HEK293 (cell line): Measurements from ENCODE around the gene RECK.

Experiments used
- CTCF ChIA-PET: fragments of 350-600 bp; formaldehyde crosslinking; extraction: SDS; loops from one replicate; lab custom pipeline; 2021; ENCODE audit warnings: antibody characterized with exemption; lab: Yijun Ruan, JAX
- POLR2A ChIA-PET: fragments of 300-600 bp; formaldehyde crosslinking; extraction: SDS; loops from one replicate; lab custom pipeline; 2020; ENCODE audit warnings: antibody characterized with exemption, inconsistent platforms; lab: Yijun Ruan, JAX
- H3K27ac ChIP-seq: fragments of 200-500 bp; sonication (Bioruptor generic); 2 replicates; pipeline ENCODE4 v1.5.1; 2014; ENCODE audit warnings: low read depth, low read length, control low read depth, inconsistent platforms; ENCODE audit errors: extremely low read depth
- H3K36me3 ChIP-seq, 2 experiments: fragments of 200-500 bp in 1 of 2; sonication (Bioruptor generic) in 1 of 2; 1 replicate in 1 of 2; 2 replicates in 1 of 2; pipeline ENCODE4 v1.5.1; 2014 to 2017; ENCODE audit warnings: inconsistent platforms in 2 of 2, low read length in 2 of 2; ENCODE audit not compliant: control insufficient read depth in 2 of 2, insufficient read depth in 1 of 2
- H3K4me1 ChIP-seq: fragments of 200-500 bp; sonication (Bioruptor generic); 2 replicates; pipeline ENCODE4 v1.5.1; 2014; ENCODE audit warnings: mild to moderate bottlenecking, low read length, inconsistent platforms; ENCODE audit not compliant: control insufficient read depth, insufficient read depth
- H3K4me3 ChIP-seq: 2 replicates; pipeline ENCODE4 v1.5.1; 2011; ENCODE audit warnings: low read depth, mild to moderate bottlenecking, control low read depth, low read length, moderate library complexity
- H3K9me3 ChIP-seq: fragments of 200-500 bp; sonication (Bioruptor generic); 2 replicates; pipeline ENCODE4 v1.5.1; 2014; ENCODE audit warnings: low read depth, low read length, inconsistent platforms; ENCODE audit not compliant: control insufficient read depth, insufficient read depth
- BCL11B ChIP-seq: fragments of 450-650 bp; formaldehyde crosslinking; IDR thresholded peaks from 2 replicates; pipeline ENCODE4 v1.5.1; 2016; ENCODE audit warnings: low read depth, missing biosample characterization, missing genetic modification characterization
- FEZF1 ChIP-seq: fragments of 450-650 bp; formaldehyde crosslinking; IDR thresholded peaks from 2 replicates; pipeline ENCODE4 v1.5.1; 2016; ENCODE audit warnings: missing biosample characterization, missing genetic modification characterization
- ZBTB17 ChIP-seq: fragments of 450-650 bp; formaldehyde crosslinking; IDR thresholded peaks from 2 replicates; pipeline ENCODE4 v1.5.1; 2016; ENCODE audit warnings: missing biosample characterization, missing genetic modification characterization
- ZBTB20 ChIP-seq: fragments of 450-650 bp; formaldehyde crosslinking; IDR thresholded peaks from 2 replicates; pipeline ENCODE4 v1.5.1; 2016; ENCODE audit warnings: missing biosample characterization, missing genetic modification characterization
- ZNF114 ChIP-seq: fragments of 450-650 bp; formaldehyde crosslinking; IDR thresholded peaks from 2 replicates; pipeline ENCODE4 v1.5.0; 2017; ENCODE audit warnings: missing biosample characterization, missing genetic modification characterization
- ZNF335 ChIP-seq: fragments of 450-650 bp; formaldehyde crosslinking; conservative IDR thresholded peaks from 2 replicates; pipeline ENCODE4 v1.5.1; 2016; ENCODE audit warnings: missing biosample characterization, missing genetic modification characterization
- ZNF366 ChIP-seq: fragments of 450-650 bp; formaldehyde crosslinking; conservative IDR thresholded peaks from 2 replicates; pipeline ENCODE4 v1.5.1; 2016; ENCODE audit warnings: missing biosample characterization, missing genetic modification characterization
- ZNF391 ChIP-seq: fragments of 450-650 bp; formaldehyde crosslinking; IDR thresholded peaks from 2 replicates; pipeline ENCODE4 v1.5.1; 2016; ENCODE audit warnings: low read depth, missing biosample characterization, missing genetic modification characterization, borderline replicate concordance
- ZNF416 ChIP-seq: fragments of 450-650 bp; formaldehyde crosslinking; IDR thresholded peaks from 2 replicates; pipeline ENCODE4 v1.5.1; 2016; ENCODE audit warnings: missing biosample characterization, missing genetic modification characterization
- ZNF555 ChIP-seq: fragments of 450-650 bp; formaldehyde crosslinking; conservative IDR thresholded peaks from 2 replicates; pipeline ENCODE4 v1.5.1; 2017; ENCODE audit warnings: missing biosample characterization, mild to moderate bottlenecking, missing genetic modification characterization, inconsistent platforms
- ZNF600 ChIP-seq: fragments of 450-650 bp; formaldehyde crosslinking; IDR thresholded peaks from 2 replicates; pipeline ENCODE4 v1.5.1; 2016; ENCODE audit warnings: missing biosample characterization, missing genetic modification characterization
- ZNF624 ChIP-seq: fragments of 450-650 bp; formaldehyde crosslinking; IDR thresholded peaks from 2 replicates; pipeline ENCODE4 v1.5.1; 2017; ENCODE audit warnings: missing biosample characterization, missing genetic modification characterization
- ZNF626 ChIP-seq: fragments of 450-650 bp; sonication (Bioruptor Pico); formaldehyde crosslinking; IDR thresholded peaks from 2 replicates; pipeline ENCODE4 v1.5.1; 2018; ENCODE audit warnings: missing biosample characterization, missing genetic modification characterization, inconsistent platforms
- ZNF701 ChIP-seq: fragments of 450-650 bp; formaldehyde crosslinking; IDR thresholded peaks from 2 replicates; pipeline ENCODE4 v1.5.1; 2016; ENCODE audit warnings: missing biosample characterization, missing genetic modification characterization
- TF ChIP-seq, protein P1 (sequence below): fragments of 450-650 bp; IDR thresholded peaks from 2 replicates; pipeline ENCODE4 v1.5.1; 2018; ENCODE audit warnings: missing biosample characterization, missing genetic modification characterization
- TF ChIP-seq, protein P2 (sequence below): fragments of 450-650 bp; formaldehyde crosslinking; IDR thresholded peaks from 2 replicates; pipeline ENCODE4 v1.5.1; 2016; ENCODE audit warnings: missing biosample characterization, missing genetic modification characterization
- TF ChIP-seq, protein P3 (sequence below): fragments of 450-650 bp; formaldehyde crosslinking; IDR thresholded peaks from 2 replicates; pipeline ENCODE4 v1.5.1; 2016; ENCODE audit warnings: missing biosample characterization, missing genetic modification characterization
- TF ChIP-seq, protein P4 (sequence below): fragments of 450-650 bp; formaldehyde crosslinking; IDR thresholded peaks from 2 replicates; pipeline ENCODE4 v1.5.1; 2016; ENCODE audit warnings: missing biosample characterization, missing genetic modification characterization
- TF ChIP-seq, protein P5 (sequence below): fragments of 450-650 bp; formaldehyde crosslinking; IDR thresholded peaks from 2 replicates; pipeline ENCODE4 v1.5.1; 2016; ENCODE audit warnings: missing biosample characterization, missing genetic modification characterization
- TF ChIP-seq, protein P6 (sequence below): fragments of 450-650 bp; formaldehyde crosslinking; IDR thresholded peaks from 2 replicates; pipeline ENCODE4 v1.5.1; 2016; ENCODE audit warnings: missing biosample characterization, missing genetic modification characterization

The RECK gene

DNA sequence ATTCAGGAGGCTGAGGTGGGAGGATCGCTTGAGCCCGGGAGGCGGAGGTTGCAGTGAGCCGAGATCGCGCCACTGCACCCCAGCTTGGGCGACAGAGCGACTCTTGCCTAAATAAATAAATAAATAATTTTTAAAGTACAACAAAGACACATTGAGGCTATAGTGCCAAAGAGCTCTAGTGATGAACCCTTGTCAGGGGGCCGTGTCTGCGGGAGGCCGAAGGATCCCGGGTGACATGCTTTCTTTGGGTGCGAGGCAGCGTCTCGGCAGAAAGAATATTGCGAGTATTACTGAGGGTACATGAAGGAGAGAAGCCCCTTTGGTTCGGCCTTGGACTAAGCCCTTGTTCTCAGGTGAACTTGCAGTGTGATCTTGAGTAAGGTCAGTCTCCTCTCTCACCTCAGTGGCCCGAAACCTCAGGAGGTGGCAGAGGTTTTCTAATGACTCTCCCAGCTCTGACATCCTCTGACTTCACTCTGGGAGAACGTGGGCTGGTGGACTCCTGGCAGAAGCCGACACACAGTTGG, 397 bp upstream of the RECK start:
- ChIA-PET POLR2A (interaction anchor here (0.6 to 2.1 kb wide), 5 partner anchors 13 to 304 kb away, joined by 3 to 7 read pairs (median 3); partner anchors contain the start of genes CLTA, CREB3 and TLN1), CTCF (interaction anchor here (0.5 to 7.5 kb wide), 7 partner anchors 13 to 246 kb away, joined by 3 to 58 read pairs (median 3); no protein-coding TSS in a partner anchor)
- TF ChIP-seq, protein P1, sequence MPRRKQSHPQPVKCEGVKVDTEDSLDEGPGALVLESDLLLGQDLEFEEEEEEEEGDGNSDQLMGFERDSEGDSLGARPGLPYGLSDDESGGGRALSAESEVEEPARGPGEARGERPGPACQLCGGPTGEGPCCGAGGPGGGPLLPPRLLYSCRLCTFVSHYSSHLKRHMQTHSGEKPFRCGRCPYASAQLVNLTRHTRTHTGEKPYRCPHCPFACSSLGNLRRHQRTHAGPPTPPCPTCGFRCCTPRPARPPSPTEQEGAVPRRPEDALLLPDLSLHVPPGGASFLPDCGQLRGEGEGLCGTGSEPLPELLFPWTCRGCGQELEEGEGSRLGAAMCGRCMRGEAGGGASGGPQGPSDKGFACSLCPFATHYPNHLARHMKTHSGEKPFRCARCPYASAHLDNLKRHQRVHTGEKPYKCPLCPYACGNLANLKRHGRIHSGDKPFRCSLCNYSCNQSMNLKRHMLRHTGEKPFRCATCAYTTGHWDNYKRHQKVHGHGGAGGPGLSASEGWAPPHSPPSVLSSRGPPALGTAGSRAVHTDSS (tag by site-specific recombination): no peak
- TF ChIP-seq, protein P2, sequence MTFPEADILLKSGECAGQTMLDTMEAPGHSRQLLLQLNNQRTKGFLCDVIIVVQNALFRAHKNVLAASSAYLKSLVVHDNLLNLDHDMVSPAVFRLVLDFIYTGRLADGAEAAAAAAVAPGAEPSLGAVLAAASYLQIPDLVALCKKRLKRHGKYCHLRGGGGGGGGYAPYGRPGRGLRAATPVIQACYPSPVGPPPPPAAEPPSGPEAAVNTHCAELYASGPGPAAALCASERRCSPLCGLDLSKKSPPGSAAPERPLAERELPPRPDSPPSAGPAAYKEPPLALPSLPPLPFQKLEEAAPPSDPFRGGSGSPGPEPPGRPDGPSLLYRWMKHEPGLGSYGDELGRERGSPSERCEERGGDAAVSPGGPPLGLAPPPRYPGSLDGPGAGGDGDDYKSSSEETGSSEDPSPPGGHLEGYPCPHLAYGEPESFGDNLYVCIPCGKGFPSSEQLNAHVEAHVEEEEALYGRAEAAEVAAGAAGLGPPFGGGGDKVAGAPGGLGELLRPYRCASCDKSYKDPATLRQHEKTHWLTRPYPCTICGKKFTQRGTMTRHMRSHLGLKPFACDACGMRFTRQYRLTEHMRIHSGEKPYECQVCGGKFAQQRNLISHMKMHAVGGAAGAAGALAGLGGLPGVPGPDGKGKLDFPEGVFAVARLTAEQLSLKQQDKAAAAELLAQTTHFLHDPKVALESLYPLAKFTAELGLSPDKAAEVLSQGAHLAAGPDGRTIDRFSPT (tag by site-specific recombination): no peak
- TF ChIP-seq ZBTB20 (tag by site-specific recombination) (peak; percentile 53; the same call in 1 of the 2 replicates), BCL11B (no peak), ZNF391 (no peak), ZBTB17 (tag by site-specific recombination) (0 out of 2 replicates have a peak, but pooled peaks have one; percentile 18), ZNF624 (no peak), ZNF600 (tag by site-specific recombination) (peak; percentile 94), ZNF555 (tag by site-specific recombination) (no peak)
- H3K36me3 ChIP-seq: no peaks in the 10 kb centered on the region
- H3K4me3 ChIP-seq: peak overlapping the region; percentile 94
- no peaks in the 10 kb centered on the region for H3K9me3 ChIP-seq
- H3K4me1 ChIP-seq: peaks cover 6% of the 10 kb centered on the region
- no peak overlapping the region for H3K27ac ChIP-seq

DNA sequence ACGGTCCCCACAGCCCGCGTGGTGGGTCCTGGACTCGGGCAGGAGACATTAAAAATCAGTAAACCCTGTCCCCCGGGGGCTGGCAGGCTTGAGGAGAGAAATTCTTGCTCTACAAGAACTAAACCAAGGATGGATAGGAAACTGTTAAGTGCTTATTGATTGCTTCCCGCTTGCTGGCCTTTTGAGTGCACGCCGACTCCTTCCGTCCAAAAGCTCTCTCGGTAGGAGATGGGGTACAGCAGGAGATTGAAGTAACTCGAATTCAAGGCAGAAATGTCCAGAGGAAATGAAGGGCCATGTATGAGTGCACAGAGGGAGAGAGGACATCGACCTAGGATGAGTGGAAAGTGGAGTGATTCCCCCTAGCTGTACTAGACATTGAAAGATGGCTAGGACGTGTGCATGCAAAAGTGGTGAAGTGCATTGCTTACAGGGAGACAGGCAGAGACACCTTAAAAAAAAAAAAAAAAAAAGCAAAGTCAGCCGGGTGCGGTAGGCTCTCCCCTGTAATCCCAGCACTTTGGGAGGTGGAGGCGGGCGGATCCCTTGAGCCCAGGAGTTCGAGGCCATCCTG, 923 bp downstream of the RECK start:
- H3K27ac ChIP-seq: peak overlapping the region; percentile 55
- ChIA-PET POLR2A (interaction anchor here (1.2 to 2.1 kb wide), 4 partner anchors 14 to 153 kb away, joined by 3 to 7 read pairs (median 4); partner anchors contain the start of gene CLTA), CTCF (interaction anchor here (0.6 to 7.5 kb wide), 7 partner anchors 14 to 307 kb away, joined by 3 to 58 read pairs (median 5); no protein-coding TSS in a partner anchor)
- no peaks in the 10 kb centered on the region for H3K9me3 ChIP-seq
- TF ChIP-seq, protein P3, sequence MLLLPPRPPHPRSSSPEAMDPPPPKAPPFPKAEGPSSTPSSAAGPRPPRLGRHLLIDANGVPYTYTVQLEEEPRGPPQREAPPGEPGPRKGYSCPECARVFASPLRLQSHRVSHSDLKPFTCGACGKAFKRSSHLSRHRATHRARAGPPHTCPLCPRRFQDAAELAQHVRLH (tag by site-specific recombination): no peak
- 0 out of 2 replicates have a peak, but pooled peaks have one; percentile 29 for TF ChIP-seq ZBTB20 (tag by site-specific recombination)
- TF ChIP-seq FEZF1: peak; percentile 62
- 0 out of 2 replicates have a peak, but pooled peaks have one; percentile 23 for TF ChIP-seq ZNF366 (tag by site-specific recombination)
- TF ChIP-seq ZNF416 (tag by site-specific recombination): no peak
- TF ChIP-seq ZNF701 (tag by site-specific recombination): no peak
- TF ChIP-seq, protein P4, sequence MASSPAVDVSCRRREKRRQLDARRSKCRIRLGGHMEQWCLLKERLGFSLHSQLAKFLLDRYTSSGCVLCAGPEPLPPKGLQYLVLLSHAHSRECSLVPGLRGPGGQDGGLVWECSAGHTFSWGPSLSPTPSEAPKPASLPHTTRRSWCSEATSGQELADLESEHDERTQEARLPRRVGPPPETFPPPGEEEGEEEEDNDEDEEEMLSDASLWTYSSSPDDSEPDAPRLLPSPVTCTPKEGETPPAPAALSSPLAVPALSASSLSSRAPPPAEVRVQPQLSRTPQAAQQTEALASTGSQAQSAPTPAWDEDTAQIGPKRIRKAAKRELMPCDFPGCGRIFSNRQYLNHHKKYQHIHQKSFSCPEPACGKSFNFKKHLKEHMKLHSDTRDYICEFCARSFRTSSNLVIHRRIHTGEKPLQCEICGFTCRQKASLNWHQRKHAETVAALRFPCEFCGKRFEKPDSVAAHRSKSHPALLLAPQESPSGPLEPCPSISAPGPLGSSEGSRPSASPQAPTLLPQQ (tag by site-specific recombination): 0 out of 2 replicates have a peak, but pooled peaks have one; percentile 11
- TF ChIP-seq ZBTB17 (tag by site-specific recombination): 0 out of 2 replicates have a peak, but pooled peaks have one; percentile 29
- peak; percentile 54 for TF ChIP-seq ZNF335 (tag by site-specific recombination)
- TF ChIP-seq ZNF114 (tag by site-specific recombination): no peak
- TF ChIP-seq, protein P5, sequence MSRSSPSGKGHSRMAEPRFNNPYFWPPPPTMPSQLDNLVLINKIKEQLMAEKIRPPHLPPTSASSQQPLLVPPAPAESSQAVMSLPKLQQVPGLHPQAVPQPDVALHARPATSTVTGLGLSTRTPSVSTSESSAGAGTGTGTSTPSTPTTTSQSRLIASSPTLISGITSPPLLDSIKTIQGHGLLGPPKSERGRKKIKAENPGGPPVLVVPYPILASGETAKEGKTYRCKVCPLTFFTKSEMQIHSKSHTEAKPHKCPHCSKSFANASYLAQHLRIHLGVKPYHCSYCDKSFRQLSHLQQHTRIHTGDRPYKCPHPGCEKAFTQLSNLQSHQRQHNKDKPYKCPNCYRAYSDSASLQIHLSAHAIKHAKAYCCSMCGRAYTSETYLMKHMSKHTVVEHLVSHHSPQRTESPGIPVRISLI (tag by site-specific recombination): peak; percentile 79; the same call in 1 of the 2 replicates
- TF ChIP-seq, protein P6, sequence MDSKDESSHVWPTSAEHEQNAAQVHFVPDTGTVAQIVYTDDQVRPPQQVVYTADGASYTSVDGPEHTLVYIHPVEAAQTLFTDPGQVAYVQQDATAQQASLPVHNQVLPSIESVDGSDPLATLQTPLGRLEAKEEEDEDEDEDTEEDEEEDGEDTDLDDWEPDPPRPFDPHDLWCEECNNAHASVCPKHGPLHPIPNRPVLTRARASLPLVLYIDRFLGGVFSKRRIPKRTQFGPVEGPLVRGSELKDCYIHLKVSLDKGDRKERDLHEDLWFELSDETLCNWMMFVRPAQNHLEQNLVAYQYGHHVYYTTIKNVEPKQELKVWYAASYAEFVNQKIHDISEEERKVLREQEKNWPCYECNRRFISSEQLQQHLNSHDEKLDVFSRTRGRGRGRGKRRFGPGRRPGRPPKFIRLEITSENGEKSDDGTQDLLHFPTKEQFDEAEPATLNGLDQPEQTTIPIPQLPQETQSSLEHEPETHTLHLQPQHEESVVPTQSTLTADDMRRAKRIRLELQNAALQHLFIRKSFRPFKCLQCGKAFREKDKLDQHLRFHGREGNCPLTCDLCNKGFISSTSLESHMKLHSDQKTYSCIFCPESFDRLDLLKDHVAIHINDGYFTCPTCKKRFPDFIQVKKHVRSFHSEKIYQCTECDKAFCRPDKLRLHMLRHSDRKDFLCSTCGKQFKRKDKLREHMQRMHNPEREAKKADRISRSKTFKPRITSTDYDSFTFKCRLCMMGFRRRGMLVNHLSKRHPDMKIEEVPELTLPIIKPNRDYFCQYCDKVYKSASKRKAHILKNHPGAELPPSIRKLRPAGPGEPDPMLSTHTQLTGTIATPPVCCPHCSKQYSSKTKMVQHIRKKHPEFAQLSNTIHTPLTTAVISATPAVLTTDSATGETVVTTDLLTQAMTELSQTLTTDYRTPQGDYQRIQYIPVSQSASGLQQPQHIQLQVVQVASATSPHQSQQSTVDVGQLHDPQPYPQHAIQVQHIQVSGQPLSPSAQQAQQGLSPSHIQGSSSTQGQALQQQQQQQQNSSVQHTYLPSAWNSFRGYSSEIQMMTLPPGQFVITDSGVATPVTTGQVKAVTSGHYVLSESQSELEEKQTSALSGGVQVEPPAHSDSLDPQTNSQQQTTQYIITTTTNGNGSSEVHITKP (tag by site-specific recombination): peak; percentile 43
- TF ChIP-seq ZNF626 (tag by site-specific recombination): no peak
- H3K4me3 ChIP-seq: peak overlapping the region; percentile 94
- peaks cover 6% of the 10 kb centered on the region for H3K4me1 ChIP-seq
- no peaks in the 10 kb centered on the region for H3K36me3 ChIP-seq
